Nephron progenitor cell (in vitro differentiated cells): ENCODE measurements around the gene FGD3.

Experiments used
- DNase-seq: peaks from one replicate; pipeline ENCODE4 v3.0.0; 2021
- H3K27ac Mint-ChIP-seq: 2 replicates; pipeline ENCODE4 v1.8.0; 2021; ENCODE audit warnings: mild to moderate bottlenecking, moderate library complexity, mixed read lengths
- H3K27me3 Mint-ChIP-seq: 2 replicates; pipeline ENCODE4 v1.8.0; 2021; ENCODE audit warnings: mild to moderate bottlenecking, low read depth, mixed read lengths; ENCODE audit not compliant: poor library complexity
- H3K36me3 Mint-ChIP-seq: 2 replicates; pipeline ENCODE4 v1.8.0; 2021; ENCODE audit warnings: low read depth, mixed read lengths
- H3K4me1 Mint-ChIP-seq: 2 replicates; pipeline ENCODE4 v1.8.0; 2021; ENCODE audit warnings: mixed read lengths
- H3K4me3 Mint-ChIP-seq: 2 replicates; pipeline ENCODE4 v1.8.0; 2021; ENCODE audit warnings: mild to moderate bottlenecking, moderate library complexity, mixed read lengths
- H3K9me3 Mint-ChIP-seq: 2 replicates; pipeline ENCODE4 v1.8.0; 2021; ENCODE audit warnings: mild to moderate bottlenecking, moderate library complexity, mixed read lengths
- CTCF ChIP-seq: fragments of 200-600 bp; sonication (generic); IDR thresholded peaks from 2 replicates; pipeline ENCODE4 v1.5.0; 2021; ENCODE audit warnings: antibody characterized with exemption

Gene FGD3

DNA sequence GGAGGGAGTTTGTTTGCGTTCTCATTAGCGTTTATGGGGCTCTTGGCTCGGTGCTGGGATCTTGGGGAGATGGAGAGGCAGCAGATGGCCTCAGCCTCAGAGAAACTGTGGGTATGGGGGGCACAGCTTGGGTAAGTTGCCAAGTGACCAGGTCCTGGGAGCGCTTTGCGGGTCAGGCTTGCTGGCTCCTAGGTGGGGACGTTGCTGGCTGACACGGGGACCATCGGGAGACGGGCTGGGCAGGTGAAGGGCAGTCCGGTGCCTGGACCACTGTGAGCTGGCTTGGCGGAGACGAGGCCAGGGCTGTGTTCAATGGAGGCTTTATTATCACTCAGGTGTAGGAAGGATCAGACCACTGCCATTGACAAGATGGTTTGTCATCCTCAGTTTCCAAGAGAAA, 30.0 kb downstream of the FGD3 start:
- no peak for DNase-seq
- no peak overlapping the region for H3K4me3 Mint-ChIP-seq
- H3K9me3 Mint-ChIP-seq = peaks cover 25% of the 10 kb centered on the region
- peaks cover 11% of the 10 kb centered on the region for H3K36me3 Mint-ChIP-seq
- H3K27me3 Mint-ChIP-seq = peaks cover 7% of the 10 kb centered on the region
- peaks cover 8% of the 10 kb centered on the region for H3K4me1 Mint-ChIP-seq
- H3K27ac Mint-ChIP-seq = no peak overlapping the region
- TF ChIP-seq CTCF = no peak

DNA sequence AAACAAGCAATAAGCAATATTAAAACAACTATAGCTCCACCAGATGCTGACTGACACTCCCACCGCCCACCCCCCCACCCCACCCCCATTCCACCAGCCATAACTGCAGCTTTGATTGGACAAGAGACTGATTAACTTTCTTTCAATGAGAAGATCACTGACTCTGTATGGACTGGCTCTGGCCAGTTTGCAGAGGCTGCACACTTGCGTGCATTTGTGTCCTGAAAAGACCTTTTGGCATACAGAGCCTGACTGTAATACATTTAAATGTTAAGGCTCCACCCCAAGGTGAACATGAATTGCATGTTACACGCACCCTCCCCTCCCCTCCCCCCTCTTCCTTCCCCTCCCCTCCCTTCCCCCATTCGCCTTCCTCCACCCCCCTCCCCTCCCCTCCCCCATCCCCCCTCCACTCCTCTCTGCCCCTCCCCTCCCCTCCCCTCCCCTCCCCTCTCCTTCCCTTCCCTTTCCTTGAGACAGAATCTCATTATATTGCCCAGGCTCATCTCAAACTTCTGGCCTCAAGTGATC, 31.1 kb downstream of the FGD3 start:
- Mint-ChIP-seq H3K4me1 (peaks cover 8% of the 10 kb centered on the region), H3K27ac (no peak overlapping the region), H3K36me3 (peaks cover 11% of the 10 kb centered on the region), H3K4me3 (no peak overlapping the region), H3K9me3 (peaks cover 36% of the 10 kb centered on the region), H3K27me3 (peaks cover 7% of the 10 kb centered on the region)
- no peak for TF ChIP-seq CTCF
- DNase-seq = no peak

DNA sequence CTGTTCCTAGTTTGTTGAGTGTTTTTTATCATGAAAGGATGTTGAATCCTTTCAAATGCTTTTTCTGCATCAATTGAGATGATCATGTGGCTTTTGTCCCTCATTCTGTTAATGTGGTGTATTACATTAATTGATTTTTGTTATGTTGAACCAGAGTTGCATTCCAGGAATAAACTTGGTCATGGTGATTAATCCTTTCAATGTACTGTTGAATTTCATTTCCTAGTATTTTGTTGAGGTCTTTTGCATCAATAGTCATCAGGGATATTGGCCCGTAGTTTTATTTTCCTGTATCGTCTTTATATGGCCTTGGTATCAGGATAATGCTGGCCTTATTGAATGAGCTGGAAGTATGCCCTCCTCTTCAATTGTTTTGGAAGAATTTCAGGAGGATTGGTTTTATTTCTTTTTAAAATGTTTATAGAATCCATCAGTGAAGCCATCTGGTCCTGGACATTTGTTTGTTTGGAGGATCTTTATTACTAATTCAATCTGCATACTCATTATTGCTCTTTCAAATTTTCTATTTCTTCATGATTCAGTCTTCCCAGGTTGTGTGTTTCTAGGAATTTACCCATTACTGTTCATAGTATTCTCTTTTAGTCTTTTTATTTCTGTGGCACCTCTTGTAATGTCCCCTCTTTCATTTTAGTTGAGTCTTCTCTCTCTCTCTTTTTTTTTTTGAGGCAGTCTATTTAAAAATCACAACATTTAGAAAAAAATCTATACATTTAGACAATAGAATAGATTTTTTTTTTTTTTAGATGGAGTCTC, 32.1 kb downstream of the FGD3 start:
- DNase-seq = no peak
- no peak for TF ChIP-seq CTCF
- Mint-ChIP-seq H3K27me3 (peaks cover 7% of the 10 kb centered on the region), H3K4me1 (no peaks in the 10 kb centered on the region), H3K4me3 (no peak overlapping the region), H3K27ac (no peak overlapping the region), H3K36me3 (peaks cover 14% of the 10 kb centered on the region), H3K9me3 (peaks cover 46% of the 10 kb centered on the region)

DNA sequence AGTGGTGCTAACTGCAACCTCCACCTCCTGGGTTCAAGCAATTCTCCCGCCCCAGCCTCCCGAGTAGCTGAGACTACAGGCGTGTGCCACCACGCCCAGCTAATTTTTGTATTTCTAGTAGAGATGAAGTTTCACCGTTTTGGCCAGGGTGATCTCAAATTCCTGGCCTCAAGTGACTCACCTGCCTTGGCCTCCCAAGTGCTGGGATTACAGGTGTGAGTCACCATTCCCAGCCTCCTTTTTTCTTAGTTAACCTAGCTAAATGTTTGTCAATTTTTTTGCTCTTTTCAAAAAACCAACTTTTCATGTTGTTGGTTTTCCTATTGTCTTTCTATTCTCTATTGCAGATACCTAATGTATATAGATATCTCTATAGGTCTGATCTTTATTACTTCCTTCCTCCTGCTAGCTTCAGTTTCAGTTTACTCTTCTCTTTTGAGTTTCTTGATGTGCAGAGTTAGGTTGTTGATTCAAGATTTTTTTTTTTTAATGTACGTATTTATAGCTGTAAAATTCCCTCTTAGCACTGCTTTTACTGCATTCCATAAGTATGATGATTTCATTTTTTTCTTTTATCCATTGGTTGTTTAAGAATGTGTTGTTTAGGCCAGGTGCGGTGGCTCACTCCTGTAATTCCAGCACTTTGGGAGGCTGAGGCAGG, 32.9 kb downstream of the FGD3 start:
- Mint-ChIP-seq H3K9me3 (peaks cover 54% of the 10 kb centered on the region), H3K27me3 (peaks cover 9% of the 10 kb centered on the region), H3K36me3 (peaks cover 16% of the 10 kb centered on the region), H3K4me3 (no peak overlapping the region), H3K4me1 (no peaks in the 10 kb centered on the region), H3K27ac (no peak overlapping the region)
- no peak for TF ChIP-seq CTCF
- DNase-seq = no peak

- Mint-ChIP-seq H3K4me3 (no peak overlapping the region), H3K4me1 (peaks cover 12% of the 10 kb centered on the region), H3K27me3 (peaks cover 9% of the 10 kb centered on the region), H3K36me3 (peaks cover 28% of the 10 kb centered on the region), H3K9me3 (peaks cover 71% of the 10 kb centered on the region), H3K27ac (no peak overlapping the region)
- DNase-seq = no peak
- no peak for TF ChIP-seq CTCF
Observed at GRCh38 chr9:92982130-92982529, 34.8 kb downstream of the FGD3 start.
